DMS153 treated with DMSO at 0.1 percent for 48 hours (cell line): ENCODE data around the gene MARCHF10.
"Not testable (repeated sequence)": the region's sequence is repeated elsewhere in the genome, so short reads cannot be mapped to it uniquely, and the experiment has no call there.

ENCODE experiments used
- DNase-seq: peaks from one replicate; lab custom pipeline; 2025; ENCODE audit not compliant: unreplicated experiment; lab: John Stamatoyannopoulos, UW

Gene MARCHF10

GRCh38 chr17:62791235-62791734 is 16.8 kb downstream of the MARCHF10 start:
- DNase-seq: no peak

DNA sequence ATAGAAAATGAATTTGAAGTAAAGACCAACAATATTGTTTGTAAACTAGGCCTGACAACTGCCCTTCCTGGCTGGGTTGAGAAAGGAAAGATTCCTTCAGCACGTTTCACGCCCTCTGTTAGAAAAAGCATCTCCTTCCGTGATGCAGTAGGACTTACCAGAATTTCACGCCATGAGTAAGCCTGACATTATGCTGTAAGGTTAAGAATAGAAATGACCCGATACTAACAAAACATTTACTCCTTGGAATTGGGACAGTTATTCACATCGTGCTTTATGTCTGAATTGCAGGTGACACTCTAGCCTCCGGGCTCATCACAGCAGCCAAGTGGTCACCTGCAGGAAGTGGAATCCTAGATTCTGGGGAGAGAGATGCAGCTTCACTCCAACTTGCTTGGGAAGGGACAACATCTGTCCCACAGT is 17.5 kb downstream of the MARCHF10 start:
- no peak for DNase-seq

- no peak for DNase-seq
These were observed 20.7 kb downstream of the MARCHF10 start for GRCh38 chr17:62787366-62787765.

- no peak for DNase-seq
These were observed 21.5 kb downstream of the MARCHF10 start for GRCh38 chr17:62786646-62787045.

- DNase-seq: not testable (repeated sequence)
These were observed 22.1 kb downstream of the MARCHF10 start for GRCh38 chr17:62785983-62786382.

- no peak for DNase-seq
These were observed 25.3 kb downstream of the MARCHF10 start for GRCh38 chr17:62782730-62783270.

GRCh38 chr17:62781831-62782251 is 26.3 kb downstream of the MARCHF10 start:
- no peak for DNase-seq

DNA sequence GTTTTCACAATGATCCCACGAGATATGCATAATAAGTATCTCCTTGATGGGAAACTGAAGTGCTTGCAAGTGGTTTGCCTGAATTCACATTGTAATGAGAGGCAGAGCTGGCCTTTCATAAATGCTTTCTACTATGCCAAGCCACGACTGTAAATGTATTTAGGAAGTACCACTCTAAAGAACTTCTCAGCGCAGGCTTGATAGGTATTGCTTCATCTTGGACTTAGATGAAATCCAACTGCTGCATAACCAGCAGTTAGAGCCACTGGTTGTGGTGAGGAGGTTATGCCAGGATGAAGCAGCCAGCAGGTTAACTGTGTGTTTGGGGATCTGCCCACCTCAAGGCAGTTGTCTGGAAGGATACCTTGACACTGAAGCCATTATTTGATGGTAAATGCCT is 26.8 kb downstream of the MARCHF10 start:
- DNase-seq: no peak

DNA sequence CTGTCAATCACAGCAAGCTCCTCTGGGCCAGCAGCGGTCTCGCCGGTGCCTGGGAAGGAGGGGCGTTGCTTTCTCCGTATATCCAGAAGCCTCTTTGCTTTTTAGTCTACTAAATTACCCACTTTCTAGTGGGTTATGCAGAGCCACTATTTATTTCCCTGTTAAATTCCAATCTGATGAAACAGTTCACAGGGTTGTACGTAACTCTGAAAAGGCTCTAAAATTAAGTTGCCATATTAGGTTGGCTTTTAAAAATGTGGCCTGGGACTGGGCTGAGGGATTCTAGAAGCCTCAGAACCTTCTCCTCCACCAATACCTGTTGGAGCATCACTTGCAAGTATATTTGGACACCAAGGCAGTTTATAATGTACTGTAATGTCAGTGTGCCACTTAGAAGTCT is 27.2 kb downstream of the MARCHF10 start:
- DNase-seq: no peak

DNA sequence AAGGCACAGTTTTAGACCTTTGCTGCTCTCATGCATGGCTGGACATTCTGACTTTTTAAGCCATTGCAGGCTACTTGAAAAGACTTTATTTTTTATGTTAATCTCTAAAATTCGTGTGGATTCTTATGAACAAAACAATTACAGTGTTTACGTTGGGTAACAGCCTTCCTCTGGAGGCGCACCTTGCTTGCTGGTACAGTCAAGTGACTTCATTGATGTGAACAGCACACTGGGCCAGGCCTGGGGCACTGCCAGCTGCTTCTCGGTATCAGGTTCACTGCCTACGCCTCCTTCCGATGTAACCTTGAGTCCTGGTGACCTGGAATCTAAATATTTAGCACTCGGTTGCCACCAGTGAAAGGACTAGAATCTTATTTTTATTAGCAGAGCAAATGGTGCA is 27.8 kb downstream of the MARCHF10 start:
- DNase-seq: peak; percentile 11

GRCh38 chr17:62778990-62779681 is 29.0 kb downstream of the MARCHF10 start:
- DNase-seq: peak; percentile 70

DNA sequence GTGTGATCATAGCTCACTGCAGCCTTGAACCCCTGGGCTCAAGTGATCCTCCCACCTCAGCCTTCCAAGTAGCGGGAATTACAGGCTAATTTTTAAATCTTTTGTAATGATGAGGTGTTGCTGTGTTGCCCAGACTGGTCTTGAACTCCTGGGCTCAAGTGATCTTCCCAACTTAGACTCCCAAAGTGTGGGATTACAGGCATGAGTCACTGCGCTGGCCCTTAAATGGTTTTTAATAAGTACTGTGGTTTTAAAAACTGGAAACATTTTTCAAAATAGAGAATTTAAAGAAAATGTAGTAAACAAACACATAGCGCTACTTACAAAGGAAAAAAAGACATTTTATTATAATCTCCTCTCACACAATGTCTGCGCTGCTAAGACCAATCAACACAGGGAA is 32.2 kb downstream of the MARCHF10 start:
- no peak for DNase-seq

DNA sequence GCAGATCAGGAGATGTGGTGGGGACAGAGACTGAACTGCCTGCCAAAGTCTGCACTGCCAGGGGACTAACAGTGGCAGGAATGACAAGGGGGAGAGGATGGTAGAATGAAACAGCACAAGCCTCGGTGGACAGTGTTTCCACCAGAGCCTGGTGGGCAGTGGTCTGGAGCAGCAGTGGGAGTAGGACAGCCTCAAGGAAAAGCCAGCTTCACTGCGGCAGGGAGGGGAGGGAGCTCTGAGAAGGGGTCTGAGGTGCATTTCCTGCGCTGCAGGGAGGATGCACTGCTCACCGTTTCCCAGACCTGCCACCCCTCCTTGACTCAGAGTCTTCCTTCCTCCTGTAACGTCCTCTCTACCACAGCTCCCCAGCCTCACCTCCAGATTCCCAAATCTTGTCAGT is 33.8 kb downstream of the MARCHF10 start:
- DNase-seq: no peak

- DNase-seq: no peak
These were observed 40.1 kb downstream of the MARCHF10 start for GRCh38 chr17:62767997-62768396.

DNA sequence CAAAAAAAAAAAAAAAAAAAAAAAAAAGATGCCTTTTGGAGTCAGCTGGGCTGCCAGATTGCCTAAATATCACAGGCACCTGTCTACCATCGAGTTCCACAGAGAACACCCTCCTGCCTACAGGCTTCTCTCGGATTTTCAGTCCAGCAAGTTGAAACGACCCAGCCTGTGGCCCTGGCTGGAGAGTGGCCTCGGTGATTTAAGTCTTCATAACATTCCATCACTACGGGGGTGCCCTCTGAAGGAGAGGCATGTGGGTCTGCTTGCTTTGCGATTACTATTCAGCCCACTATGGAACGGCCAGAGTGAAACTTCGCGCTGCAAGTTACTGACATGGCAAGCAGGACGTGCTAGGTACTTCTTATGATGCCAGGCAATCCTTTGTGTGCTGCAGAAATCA is 42.8 kb downstream of the MARCHF10 start:
- no peak for DNase-seq

DNA sequence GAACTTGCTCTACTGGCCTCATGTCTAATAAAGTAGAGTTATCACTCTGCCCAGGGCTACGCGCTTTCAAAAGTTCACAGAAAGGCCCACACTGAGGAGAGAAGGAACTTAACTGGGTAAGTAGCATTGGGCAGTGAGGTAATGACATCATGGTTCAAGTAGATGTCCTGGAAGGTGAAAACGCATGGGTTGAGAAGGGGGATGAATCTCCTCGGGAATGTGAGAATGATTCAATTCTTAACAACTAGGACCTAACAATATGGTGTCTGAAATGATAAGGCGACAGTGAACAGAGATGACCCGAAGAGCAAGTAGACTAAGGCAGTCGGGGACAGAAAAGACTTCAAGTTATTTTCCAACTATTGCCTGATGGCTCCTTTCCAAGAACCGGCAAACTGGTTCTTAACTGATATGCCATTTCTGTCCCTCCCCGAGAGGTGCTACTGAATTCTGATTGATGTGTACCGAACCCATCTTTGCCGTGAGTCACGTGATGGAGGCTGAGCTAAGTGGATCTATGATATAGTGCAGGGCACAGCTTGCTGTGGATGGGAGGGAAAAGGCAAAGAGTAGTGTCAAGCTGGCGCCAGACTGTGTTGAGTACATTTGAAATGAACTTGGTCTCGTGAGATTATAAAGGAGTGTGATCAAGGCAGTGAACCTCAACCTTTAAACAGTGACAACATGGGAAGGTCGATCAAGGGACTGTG is 44.1 kb downstream of the MARCHF10 start:
- DNase-seq: no peak

- DNase-seq: no peak
These were observed 46.2 kb downstream of the MARCHF10 start for GRCh38 chr17:62761884-62762283.

- no peak for DNase-seq
These were observed 47.2 kb downstream of the MARCHF10 start for GRCh38 chr17:62760945-62761267.

DNA sequence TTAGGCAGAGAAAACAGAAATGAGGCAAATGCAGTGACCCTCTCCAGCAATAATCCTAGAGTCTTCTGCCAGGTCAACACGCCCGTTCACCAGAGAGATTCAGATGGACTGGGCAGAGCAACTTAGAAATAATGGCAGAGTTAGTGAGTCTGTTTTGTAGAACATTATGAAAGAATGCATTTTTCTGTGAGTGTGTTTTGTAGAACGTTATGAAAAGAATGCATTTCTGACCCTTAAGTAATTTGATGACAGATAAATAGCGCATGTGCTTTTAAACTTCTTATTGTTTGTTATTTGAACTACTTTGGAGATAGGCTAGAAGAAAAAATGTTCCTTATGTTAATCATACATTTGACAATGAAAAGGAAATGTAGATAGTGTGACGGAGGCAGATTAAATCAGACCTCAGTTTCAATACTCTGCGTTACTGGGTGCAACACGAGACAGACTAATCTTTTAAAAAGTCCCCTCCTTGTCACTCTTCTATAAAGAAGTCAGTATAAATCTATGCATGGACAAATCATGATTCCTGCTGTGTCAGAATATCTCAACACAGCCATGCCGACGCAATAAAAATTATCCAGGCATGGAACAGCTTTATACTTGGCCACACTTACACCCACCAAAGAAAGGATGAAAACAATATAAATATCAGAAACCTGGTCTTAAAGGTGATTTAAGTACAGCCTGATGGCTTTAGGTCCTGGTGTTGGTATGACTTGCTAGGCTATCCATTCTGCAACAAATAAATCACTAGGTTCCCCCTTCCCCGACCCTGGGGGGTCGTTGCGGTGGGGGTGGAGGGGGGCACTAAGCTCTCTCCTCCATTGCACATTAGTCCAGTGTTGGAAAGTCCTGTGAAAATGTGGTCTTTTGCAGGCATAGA is 47.8 kb downstream of the MARCHF10 start:
- no peak for DNase-seq

GRCh38 chr17:62757500-62757951 is 50.6 kb downstream of the MARCHF10 start:
- DNase-seq: no peak

- no peak for DNase-seq
These were observed 51.9 kb downstream of the MARCHF10 start for GRCh38 chr17:62756198-62756597.
